ENCODE results near the gene CLCN4.

CLCN4 gene

GRCh38 chrX:10156199-10157031 is at the start of gene CLCN4:
Gene CLCN4, plus strand, starts transcription at chrX:10156975. Its CDS starts 28,058 bp downstream, at chrX:10185033.
- DNase-seq: peak; percentile 86

- no peak for DNase-seq
Observed at GRCh38 chrX:10107483-10107882, 49.3 kb upstream of the CLCN4 start.

- DNase-seq: no peak
Observed at GRCh38 chrX:10108288-10108687, 48.5 kb upstream of the CLCN4 start.

- peak; percentile 56 for DNase-seq
Observed at GRCh38 chrX:10109695-10110094, 47.1 kb upstream of the CLCN4 start.

- DNase-seq: no peak
Observed at GRCh38 chrX:10110316-10110935, 46.3 kb upstream of the CLCN4 start.

- DNase-seq: no peak
Observed at GRCh38 chrX:10110984-10111363, 45.8 kb upstream of the CLCN4 start.

- DNase-seq: no peak
Observed at GRCh38 chrX:10111364-10112148, 45.2 kb upstream of the CLCN4 start.

- no peak for DNase-seq
Observed at GRCh38 chrX:10112510-10112909, 44.3 kb upstream of the CLCN4 start.

GRCh38 chrX:10115082-10115481 is 41.7 kb upstream of the CLCN4 start:
- DNase-seq: no peak

GRCh38 chrX:10117301-10117700 is 39.5 kb upstream of the CLCN4 start:
- DNase-seq: no peak

GRCh38 chrX:10117864-10118377 is 38.9 kb upstream of the CLCN4 start:
- no peak for DNase-seq

GRCh38 chrX:10118530-10118929 is 38.2 kb upstream of the CLCN4 start:
- DNase-seq: no peak

- peak; percentile 89 for DNase-seq
Observed at GRCh38 chrX:10119399-10119990, 37.3 kb upstream of the CLCN4 start.

GRCh38 chrX:10120331-10120730 is 36.4 kb upstream of the CLCN4 start:
- DNase-seq: no peak

GRCh38 chrX:10120828-10121227 is 35.9 kb upstream of the CLCN4 start:
- DNase-seq: no peak

GRCh38 chrX:10121787-10122186 is 35.0 kb upstream of the CLCN4 start:
- no peak for DNase-seq

GRCh38 chrX:10124506-10125247 is 32.1 kb upstream of the CLCN4 start:
- DNase-seq: no peak

GRCh38 chrX:10125248-10125615 is 31.5 kb upstream of the CLCN4 start:
- no peak for DNase-seq

GRCh38 chrX:10126044-10126443 is 30.7 kb upstream of the CLCN4 start:
- no peak for DNase-seq

GRCh38 chrX:10126834-10127233 is 29.9 kb upstream of the CLCN4 start:
- no peak for DNase-seq

GRCh38 chrX:10128386-10128785 is 28.4 kb upstream of the CLCN4 start:
- DNase-seq: no peak

GRCh38 chrX:10129229-10129628 is 27.5 kb upstream of the CLCN4 start:
- DNase-seq: no peak
